H1 (cell line): ENCODE measurements around the gene PHC2. TPM values are rescaled to one million over a fixed set of nuclear protein-coding genes. Genes with fewer than 3 reads are reported as not detected.

Experiments used
- CTCF ChIA-PET: fragments of 300-600 bp; sonication (Branson Sonifier 250); formaldehyde crosslinking; loops from one replicate; lab custom pipeline; 2021; ENCODE audit not compliant: partially characterized antibody; lab: Charles Lee
- POLR2A ChIA-PET: fragments of 300-600 bp; sonication (Branson Sonifier 250); formaldehyde crosslinking; loops from one replicate; lab custom pipeline; 2021; ENCODE audit warnings: inconsistent platforms; ENCODE audit not compliant: partially characterized antibody; lab: Charles Lee
- DNase-seq, 2 experiments: peaks; one replicate each; pipeline versions ENCODE4 v3.0.0 to v3.0.0-alpha.2; 2010 to 2022; ENCODE audit warnings: low spot score in 2 of 2, low read depth in 1 of 2, mixed read lengths in 1 of 2
- FAIRE-seq: peaks from 2 replicates; lab custom pipeline; 2011; peaks lifted over from hg19 to GRCh38; lab: Jason Lieb, UNC
- H2AFZ ChIP-seq: 2 replicates; pipeline ENCODE4 v1.8.1; 2012; ENCODE audit warnings: low read length, inconsistent platforms
- H2AK5ac ChIP-seq: 2 replicates; pipeline ENCODE4 v1.6.1; 2013; ENCODE audit warnings: low read depth, low read length
- H2BK120ac ChIP-seq: replicated peaks from 2 replicates; pipeline ENCODE3; 2013; ENCODE audit warnings: low read depth, low read length, inconsistent platforms
- H2BK12ac ChIP-seq: 2 replicates; pipeline ENCODE4 v1.6.1; 2013; ENCODE audit warnings: low read depth, low read length
- H2BK15ac ChIP-seq: 2 replicates; pipeline ENCODE4 v1.6.1; 2013; ENCODE audit warnings: low read length
- H2BK20ac ChIP-seq: 2 replicates; pipeline ENCODE4 v1.6.1; 2013; ENCODE audit warnings: low read length
- H2BK5ac ChIP-seq: 2 replicates; pipeline ENCODE4 v1.6.1; 2013; ENCODE audit warnings: low read depth, low read length
- H3K14ac ChIP-seq: 2 replicates; pipeline ENCODE4 v1.6.1; 2013; ENCODE audit warnings: inconsistent platforms; ENCODE audit not compliant: insufficient read length
- H3K18ac ChIP-seq: 2 replicates; pipeline ENCODE4 v1.6.1; 2013; ENCODE audit warnings: low read length; ENCODE audit errors: extremely low read depth
- H3K23ac ChIP-seq: 2 replicates; pipeline ENCODE4 v1.6.1; 2013; ENCODE audit warnings: inconsistent platforms; ENCODE audit not compliant: insufficient read length
- H3K23me2 ChIP-seq: 2 replicates; pipeline ENCODE4 v1.6.1; 2013; ENCODE audit warnings: low read depth, low read length
- H3K27ac ChIP-seq: 2 replicates; pipeline ENCODE4 v1.6.1; 2011; ENCODE audit warnings: low read depth, low read length, inconsistent platforms
- H3K27me3 ChIP-seq, 4 experiments: replicated peaks in 1 of 4; 1 replicate in 1 of 4; 2 replicates in 3 of 4; pipeline versions ENCODE4 v1.6.1 to v1.8.1; 2011 to 2013; ENCODE audit warnings: low read length in 3 of 4, mild to moderate bottlenecking in 3 of 4, inconsistent platforms in 2 of 4, mixed read lengths in 2 of 4, moderate library complexity in 1 of 4; ENCODE audit not compliant: control insufficient read depth in 3 of 4, insufficient read depth in 3 of 4; ENCODE audit errors: extremely low read depth in 1 of 4
- H3K36me3 ChIP-seq, 4 experiments: 2 replicates each; pipeline versions ENCODE4 v1.6.1 to v1.8.1; 2011 to 2013; ENCODE audit warnings: mild to moderate bottlenecking in 4 of 4, low read length in 3 of 4, moderate library complexity in 2 of 4, control low read depth in 1 of 4, inconsistent platforms in 1 of 4; ENCODE audit not compliant: insufficient read depth in 4 of 4, control insufficient read depth in 2 of 4
- H3K4ac ChIP-seq: replicated peaks from 2 replicates; pipeline ENCODE3; 2013; ENCODE audit warnings: low read length, low read depth, mixed read lengths, inconsistent platforms; ENCODE audit not compliant: insufficient read length
- H3K4me1 ChIP-seq, 4 experiments: replicated peaks in 1 of 4; 1 replicate in 1 of 4; 2 replicates in 3 of 4; pipeline versions ENCODE4 v1.6.1 to v1.8.1; 2011 to 2013; ENCODE audit warnings: low read length in 3 of 4, inconsistent platforms in 2 of 4, mixed read lengths in 1 of 4; ENCODE audit not compliant: insufficient read depth in 4 of 4, control insufficient read depth in 3 of 4
- H3K4me2 ChIP-seq, 2 experiments: 2 replicates each; pipeline versions ENCODE4 v1.6.1 to v1.8.1; 2011 to 2013; ENCODE audit warnings: low read depth in 2 of 2, low read length in 2 of 2, control low read depth in 1 of 2, inconsistent platforms in 1 of 2, mild to moderate bottlenecking in 1 of 2; ENCODE audit not compliant: insufficient read depth in 1 of 2
- H3K4me3 ChIP-seq, 4 experiments: fragments of 200-600, 300-600 bp in 1 of 4; sonication (generic), shearing (Covaris generic), sonication (Bioruptor Twin) in 1 of 4; 2 replicates each; pipeline versions ENCODE4 v1.5.1 to v1.8.1; 2011 to 2016; ENCODE audit warnings: low read length in 4 of 4, low read depth in 3 of 4, control low read depth in 2 of 4, inconsistent platforms in 2 of 4, mild to moderate bottlenecking in 2 of 4, mixed read lengths in 1 of 4, moderate library complexity in 1 of 4; ENCODE audit not compliant: insufficient read depth in 2 of 4; ENCODE audit errors: extremely low read depth in 1 of 4
- H3K56ac ChIP-seq: replicated peaks from 2 replicates; pipeline ENCODE3; 2013; ENCODE audit warnings: low read depth, mild to moderate bottlenecking, mixed read lengths, low read length, inconsistent platforms; ENCODE audit not compliant: insufficient read length
- H3K79me1 ChIP-seq: 2 replicates; pipeline ENCODE4 v1.6.1; 2013; ENCODE audit warnings: low read depth, low read length, control low read depth
- H3K79me2 ChIP-seq, 2 experiments: 2 replicates each; pipeline versions ENCODE4 v1.6.1 to v1.8.1; 2012 to 2013; ENCODE audit warnings: low read length in 2 of 2, mild to moderate bottlenecking in 2 of 2, inconsistent platforms in 1 of 2; ENCODE audit not compliant: insufficient read depth in 2 of 2, control insufficient read depth in 1 of 2
- H3K9ac ChIP-seq, 4 experiments: replicated peaks in 1 of 4; 1 replicate in 1 of 4; 2 replicates in 3 of 4; pipeline versions ENCODE4 v1.6.1 to v1.8.1; 2011 to 2013; ENCODE audit warnings: low read depth in 3 of 4, low read length in 3 of 4, control low read depth in 2 of 4, mild to moderate bottlenecking in 2 of 4, moderate library complexity in 2 of 4, inconsistent platforms in 1 of 4; ENCODE audit errors: extremely low read depth in 1 of 4
- H3K9me3 ChIP-seq, 2 experiments: 2 replicates each; pipeline versions ENCODE4 v1.6.1 to v1.8.1; 2012 to 2013; ENCODE audit warnings: mild to moderate bottlenecking in 2 of 2, moderate library complexity in 2 of 2, control low read depth in 1 of 2, inconsistent platforms in 1 of 2, low read depth in 1 of 2, low read length in 1 of 2, mixed read lengths in 1 of 2; ENCODE audit not compliant: insufficient read depth in 2 of 2
- H4K20me1 ChIP-seq, 2 experiments: replicated peaks in 1 of 2; 2 replicates each; pipeline versions ENCODE3 to v1.8.1; 2011 to 2013; ENCODE audit warnings: inconsistent platforms in 2 of 2, low read length in 2 of 2, mild to moderate bottlenecking in 1 of 2; ENCODE audit not compliant: insufficient read depth in 2 of 2, control insufficient read depth in 1 of 2
- H4K5ac ChIP-seq: 2 replicates; pipeline ENCODE4 v1.6.1; 2013; ENCODE audit warnings: low read length, low read depth, mixed read lengths, inconsistent platforms; ENCODE audit not compliant: insufficient read length
- H4K8ac ChIP-seq: 2 replicates; pipeline ENCODE4 v1.8.0; 2013; ENCODE audit warnings: mild to moderate bottlenecking, moderate library complexity, low read length, inconsistent platforms; ENCODE audit not compliant: insufficient read depth; ENCODE audit errors: extremely low read depth
- H4K91ac ChIP-seq: replicated peaks from 2 replicates; pipeline ENCODE3; 2013; ENCODE audit warnings: low read length, mixed read lengths, inconsistent platforms; ENCODE audit not compliant: insufficient read length
- CEBPB ChIP-seq: IDR thresholded peaks from 2 replicates; pipeline ENCODE4 v1.6.1; 2012; ENCODE audit warnings: low read depth, low read length
- EZH2 ChIP-seq: fragments of 200-600 bp; sonication (generic); IDR thresholded peaks from 2 replicates; pipeline ENCODE4 v1.7.1; 2012; ENCODE audit warnings: low read depth, mild to moderate bottlenecking, moderate library complexity, low read length, inconsistent platforms; ENCODE audit not compliant: severe bottlenecking
- POU5F1 ChIP-seq: IDR thresholded peaks from 2 replicates; pipeline ENCODE4 v1.6.1; 2011; ENCODE audit warnings: low read depth, mild to moderate bottlenecking, low read length, moderate library complexity
- SP1 ChIP-seq: IDR thresholded peaks from 2 replicates; pipeline ENCODE4 v1.6.1; 2011; ENCODE audit warnings: low read depth, low read length
- TAF7 ChIP-seq: optimal IDR thresholded peaks from 2 replicates; pipeline ENCODE3; 2011; ENCODE audit warnings: low read depth, mild to moderate bottlenecking, inconsistent platforms, low read length, moderate library complexity, borderline replicate concordance
- WGBS, 2 experiments: shearing (Covaris generic) in 1 of 2; methylation state at CpG; one replicate each; pipeline versions ENCODE4 v1.1.6 to v1.1.7; 2013 to 2015; ENCODE audit warnings: low lambda C conversion rate in 2 of 2, mixed read lengths in 2 of 2, inconsistent platforms in 1 of 2, low coverage in 1 of 2, missing lambda C conversion rate in 1 of 2; ENCODE audit not compliant: insufficient replicate concordance in 2 of 2, insufficient coverage in 1 of 2, insufficient read length in 1 of 2; ENCODE audit errors: extremely low coverage in 1 of 2, missing lambda C conversion rate in 1 of 2; 5-methylcytosine and 5-hydroxymethylcytosine counted together
- polyA plus RNA-seq, 7 experiments: library from polyadenylated mRNA; depleted of rRNA in 3 of 7; stranded (reverse) in 5 of 7; unstranded in 2 of 7; fragments of >200 nt in 5 of 7; fragments of 200-250 nt in 2 of 7; gene quantifications; 1 replicate in 5 of 7; 2 replicates in 1 of 7; 4 replicates in 1 of 7; pipeline versions ENCODE4 v1.2.1 to v1.2.3, GENCODE V29; 2011 to 2013; ENCODE audit warnings: missing spikeins in 2 of 7, mixed read lengths in 2 of 7
- total RNA-seq: library from RNA; stranded (reverse); fragmentation: NEBNext Ultra II Directional; extraction: Animal tissue kit (Norgen Biotek cat#: 25700); gene quantifications from 2 replicates; pipeline ENCODE4 v1.2.1, GENCODE V29; 2021

PHC2 gene
- total and polyA plus RNA-seq, 2 of the 8 experiments (the other 6 are each of a cell fraction or from before 2014, with no cell fraction given): 5.6 to 14.2 TPM

DNA sequence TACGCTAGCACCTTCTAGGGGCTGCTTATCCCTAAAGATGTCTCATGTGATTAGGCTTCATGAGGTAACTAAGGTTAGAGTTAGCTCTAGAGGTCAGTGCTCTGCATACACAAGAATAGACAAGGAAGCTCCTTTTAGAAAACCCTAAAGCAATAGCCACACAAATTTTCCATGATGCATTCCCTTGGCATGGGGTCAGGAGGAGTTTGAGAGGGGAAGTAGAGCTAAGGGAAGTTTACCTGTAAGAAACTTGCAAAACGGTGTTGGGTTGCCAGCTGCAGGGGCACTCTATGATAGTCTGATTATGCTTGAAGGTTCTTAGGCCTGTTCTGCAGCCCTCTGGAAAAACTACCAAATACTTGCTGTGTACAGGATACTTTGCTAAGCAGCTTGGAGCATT lies 71.0 kb downstream of the PHC2 start:
- FAIRE-seq: peak; percentile 48

More for the DNA sequence above, 71.0 kb downstream of the PHC2 start:
- no peak overlapping the region for H2BK12ac ChIP-seq
- H3K4ac ChIP-seq: no peak overlapping the region
- DNase-seq: no peak
- H3K23ac ChIP-seq: no peak overlapping the region
- H3K9ac ChIP-seq: no peak overlapping the region
- H2BK5ac ChIP-seq: no peak overlapping the region
- H2BK20ac ChIP-seq: no peak overlapping the region
- H3K18ac ChIP-seq: no peak overlapping the region
- no peak overlapping the region for H4K91ac ChIP-seq
- no peaks in the 10 kb centered on the region for H3K79me1 ChIP-seq
- no peak overlapping the region for H4K5ac ChIP-seq
- WGBS, 2 experiments: 87% methylated on average over 2 of the region's 2 CpGs; no CpG with 5 or more reads in 1 of the 2 experiments
- no peaks in the 10 kb centered on the region for H4K20me1 ChIP-seq
- no peak overlapping the region for H3K27ac ChIP-seq
- no peaks in the 10 kb centered on the region for H3K79me2 ChIP-seq
- no peaks in the 10 kb centered on the region for H3K36me3 ChIP-seq
- no peak overlapping the region for H4K8ac ChIP-seq
- H3K9me3 ChIP-seq: peaks cover 0 to 3% of the 10 kb centered on the region in 2 experiments; a peak in 1 of 4 replicates
- H3K4me1 ChIP-seq: peaks cover 13 to 31% (median 20%) of the 10 kb centered on the region in 4 experiments
- H3K4me2 ChIP-seq: no peak overlapping the region
- peaks cover 0 to 13% (median 10%) of the 10 kb centered on the region in 4 experiments; a peak in 5 of 7 replicates for H3K27me3 ChIP-seq
- H2BK120ac ChIP-seq: no peak overlapping the region
- no peak overlapping the region for H2BK15ac ChIP-seq
- ChIA-PET POLR2A (interaction anchor here (0.8 kb wide), 1 partner anchor 9 kb away, joined by 3 read pairs; no protein-coding TSS in a partner anchor), CTCF (interaction anchor here (1.0 to 1.7 kb wide), 4 partner anchors 9 to 64 kb away, joined by 3 to 11 read pairs (median 6); no protein-coding TSS in a partner anchor)
- H3K14ac ChIP-seq: no peak overlapping the region
- no peak overlapping the region for H2AK5ac ChIP-seq
- TF ChIP-seq EZH2 (no peak), SP1 (no peak), POU5F1 (no peak), CEBPB (no peak), TAF7 (no peak)
- no peak overlapping the region for H2AFZ ChIP-seq
- no peak overlapping the region for H3K4me3 ChIP-seq
- H3K23me2 ChIP-seq: peaks cover 2% of the 10 kb centered on the region; the same call in 1 of the 2 replicates
- H3K56ac ChIP-seq: no peak overlapping the region
